GM12878 (cell line): ENCODE data around the gene TTC22.

Experiments
- CHD1 ChIP-seq: IDR thresholded peaks from 2 replicates; pipeline ENCODE4 v1.6.1; 2012; ENCODE audit warnings: low read depth, low read length, improper control_type of control experiment
- CTCF ChIP-seq, 3 experiments: IDR thresholded peaks in 2 of 3; conservative IDR thresholded peaks in 1 of 3; 2 replicates each; pipeline ENCODE4 v1.5.1; 2011; ENCODE audit warnings: low read depth in 3 of 3, low read length in 3 of 3, mild to moderate bottlenecking in 3 of 3, control low read depth in 2 of 3, moderate library complexity in 2 of 3, inconsistent platforms in 1 of 3, mixed read lengths in 1 of 3; ENCODE audit not compliant: control insufficient read depth in 2 of 3, insufficient read depth in 1 of 3; ENCODE audit errors: extremely low read depth in 1 of 3
- EGR1 ChIP-seq, 2 experiments: IDR thresholded peaks; 1 replicate in 1 of 2; 2 replicates in 1 of 2; pipeline ENCODE4 v1.6.1; 2011 to 2012; ENCODE audit warnings: low read depth in 2 of 2, low read length in 2 of 2, borderline replicate concordance in 1 of 2, mild to moderate bottlenecking in 1 of 2, moderate library complexity in 1 of 2
- ZBTB40 ChIP-seq: fragments of 450-650 bp; IDR thresholded peaks from 2 replicates; pipeline ENCODE4 v1.6.1; 2016; ENCODE audit warnings: mild to moderate bottlenecking, moderate library complexity, borderline replicate concordance

DNA sequence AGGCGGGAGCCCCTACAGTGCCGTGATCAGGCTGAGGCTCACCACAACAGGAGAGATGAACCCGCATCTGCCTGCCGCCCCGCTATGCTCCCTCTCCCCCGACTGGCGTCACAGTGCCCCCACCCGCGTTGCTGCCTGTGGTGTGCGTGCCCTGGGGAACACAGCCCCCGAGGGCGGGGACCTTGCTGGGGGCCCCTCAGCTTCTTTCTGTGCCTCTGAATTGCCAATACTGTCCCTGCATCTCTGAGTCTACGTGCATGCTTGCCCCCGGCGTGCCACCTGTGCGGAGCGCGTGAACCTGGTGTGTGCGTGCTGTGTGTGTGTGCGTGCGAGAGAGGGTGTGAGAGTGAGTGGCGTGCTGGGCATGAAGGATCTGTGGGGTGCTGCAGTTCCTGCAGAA, 47.1 kb downstream of the TTC22 start:
- TF ChIP-seq EGR1 (IDR thresholded peaks at IDR 0.05; ENCODE audit: borderline replicate concordance in 1 of 2, low read depth in 2 of 2, low read length in 2 of 2) (no peak), ZBTB40 (no peak), CHD1 (no peak), CTCF (IDR thresholded peaks at IDR 0.05 in 2 of 3, conservative IDR thresholded peaks at IDR 0.05 in 1 of 3; ENCODE audit: control insufficient read depth in 2 of 3, extremely low read depth in 1 of 3, insufficient read depth in 1 of 3, low read depth in 3 of 3, low read length in 3 of 3) (no peak)
